Fibroblast of peridontal ligament (primary cell): ENCODE results near the gene UQCRHL.

Source experiments
- DNase-seq: peaks from one replicate; pipeline ENCODE4 v3.0.0-alpha.2; 2010; ENCODE audit errors: extremely low read depth

Gene UQCRHL

DNA sequence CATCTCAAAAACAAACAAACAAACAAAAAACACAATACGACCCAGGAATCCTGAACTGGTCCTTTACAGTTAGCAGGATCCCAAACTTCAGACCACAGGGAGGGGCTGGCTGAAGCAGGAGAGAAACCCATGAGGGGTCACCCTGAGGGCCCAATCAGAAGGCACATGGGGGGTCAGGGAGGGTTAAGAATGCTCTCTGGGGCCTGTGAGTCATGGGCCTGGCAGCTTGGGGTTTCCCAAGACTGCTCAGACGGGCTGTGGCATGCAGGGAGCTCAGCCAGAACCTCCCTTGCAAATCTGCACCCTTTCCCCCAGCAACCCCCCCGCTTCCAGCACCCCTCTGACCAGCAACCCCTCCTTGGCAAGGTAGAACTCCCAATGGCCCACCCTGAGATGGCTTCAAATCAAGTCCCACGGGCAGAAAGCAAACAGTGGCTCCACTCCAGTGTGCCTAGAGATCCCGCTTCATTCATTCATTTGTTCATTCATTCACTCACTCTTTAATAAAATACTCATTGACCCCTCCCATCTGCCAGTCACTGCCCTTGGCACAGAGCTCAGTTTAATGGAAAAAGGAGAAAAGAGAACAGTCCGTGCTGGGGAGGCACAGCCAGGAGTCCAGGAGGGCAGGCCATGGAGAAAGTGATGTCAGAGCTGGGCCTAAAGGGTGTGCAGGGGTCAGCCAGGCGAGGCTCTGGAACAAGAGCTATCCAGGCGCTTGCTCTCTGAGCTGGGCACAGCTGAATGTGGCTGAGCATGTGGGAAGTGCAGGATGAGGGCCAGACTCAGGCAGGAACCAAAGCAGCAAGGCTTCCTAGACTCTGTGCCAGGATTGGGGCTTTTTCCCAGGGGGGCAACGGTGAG, 8.2 kb downstream of the UQCRHL start:
- DNase-seq = peak; percentile 97

DNA sequence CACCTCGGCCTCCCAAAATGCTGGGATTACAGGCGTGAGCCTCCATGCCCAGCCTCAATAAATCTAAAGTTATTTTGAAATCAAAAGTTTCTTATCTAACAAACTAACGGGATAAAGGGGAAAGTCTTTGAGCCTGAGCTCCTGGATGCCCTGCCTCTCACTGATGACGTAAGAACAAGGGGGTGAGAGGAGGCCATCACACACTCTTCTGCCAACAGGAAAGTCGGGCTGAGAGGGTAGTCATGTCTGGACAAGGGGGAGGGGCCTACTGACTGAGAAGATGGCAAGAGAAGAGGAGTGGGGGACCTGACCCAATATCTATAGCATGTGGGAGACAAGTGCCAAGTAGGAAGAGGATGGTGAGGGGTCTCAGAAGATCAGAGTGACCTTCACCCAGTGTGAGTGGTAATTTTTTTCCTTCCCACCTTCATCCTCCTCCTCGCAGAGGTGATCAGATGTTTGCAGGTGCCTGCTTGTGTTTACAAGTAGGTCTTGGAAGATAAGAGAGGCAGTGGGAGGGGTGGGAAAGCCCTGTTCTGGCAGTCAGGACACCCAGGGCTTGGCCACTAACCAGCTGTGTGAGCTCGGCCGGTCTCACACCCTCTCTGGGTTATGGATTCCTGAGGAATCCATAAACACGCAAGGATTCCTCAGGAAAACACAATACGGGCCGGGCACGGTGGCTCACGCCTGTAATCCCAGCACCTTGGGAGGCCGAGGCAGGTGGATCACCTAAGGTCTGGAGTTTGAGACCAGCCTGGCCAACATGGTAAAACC, 9.6 kb downstream of the UQCRHL start:
- no peak for DNase-seq

DNA sequence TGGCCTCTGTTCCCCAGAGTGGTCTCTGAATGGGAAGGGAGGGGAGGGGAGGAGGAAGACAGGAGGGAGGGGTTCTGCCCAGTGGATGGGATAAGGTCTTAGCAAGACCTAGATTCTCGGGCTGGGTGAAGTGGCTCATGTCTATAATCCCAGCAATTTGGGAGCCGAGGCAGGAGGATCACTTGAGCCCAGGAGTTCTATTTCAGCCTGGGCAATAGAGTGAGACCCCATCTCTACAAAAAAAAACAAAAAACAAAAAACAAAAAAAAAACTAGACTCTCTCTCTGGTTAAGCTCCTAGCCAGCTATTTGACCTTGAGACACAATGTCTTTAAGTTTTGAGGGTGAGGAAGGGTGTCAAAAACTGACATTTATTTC, 11.4 kb downstream of the UQCRHL start:
- DNase-seq = no peak

DNA sequence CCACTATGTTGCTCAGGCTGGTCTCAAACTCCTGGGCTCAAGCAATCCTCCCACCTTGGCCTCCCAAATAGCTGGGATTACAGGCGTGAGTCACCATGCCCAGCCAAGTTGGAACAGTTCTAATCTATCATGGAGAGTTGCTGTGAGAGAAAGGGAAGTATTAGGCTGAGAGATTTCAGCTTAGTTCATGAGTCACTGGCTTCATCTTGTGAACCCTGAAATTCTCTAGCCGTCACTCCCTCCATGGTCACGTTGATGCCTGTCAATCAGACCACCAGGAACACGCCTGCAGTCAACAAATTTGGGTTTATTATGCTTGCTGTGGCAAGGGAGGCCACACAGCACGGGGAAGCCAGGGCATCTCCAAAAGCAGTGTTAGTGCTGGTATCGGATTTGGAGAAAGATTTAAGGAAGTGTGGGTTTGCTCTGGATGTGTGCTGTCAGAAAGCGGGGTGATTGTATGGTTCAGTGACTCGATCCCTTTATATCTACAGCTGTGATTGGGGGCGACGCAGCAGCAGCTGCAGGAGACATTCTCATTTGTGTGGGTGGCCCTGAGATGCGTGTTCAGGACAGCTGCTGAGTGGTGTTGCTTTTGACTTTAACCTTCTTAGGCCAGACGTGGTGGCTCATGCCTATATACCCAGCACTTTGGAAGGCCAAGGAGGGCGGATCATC, 18.7 kb downstream of the UQCRHL start:
- DNase-seq = peak; percentile 35

DNA sequence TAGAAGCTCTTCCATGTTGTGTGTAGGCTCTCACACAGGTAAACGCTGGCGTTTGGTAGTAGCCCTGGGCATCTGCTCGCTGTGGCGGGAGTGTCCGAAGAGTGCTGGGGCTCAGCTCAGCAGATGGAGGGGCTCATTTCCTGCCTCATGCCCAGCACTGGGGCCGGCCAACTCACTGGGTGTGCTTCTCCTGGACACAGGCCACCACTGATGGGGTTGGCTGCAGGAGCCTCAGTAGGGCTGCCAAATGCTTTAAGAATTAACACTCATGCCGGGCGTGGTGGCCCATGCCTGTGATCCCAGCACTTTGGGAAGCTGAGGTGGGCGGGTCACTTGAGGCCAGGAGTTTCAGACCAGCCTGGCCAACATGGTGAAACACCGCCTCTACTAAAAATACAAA, 20.9 kb downstream of the UQCRHL start:
- peak; percentile 30 for DNase-seq

DNA sequence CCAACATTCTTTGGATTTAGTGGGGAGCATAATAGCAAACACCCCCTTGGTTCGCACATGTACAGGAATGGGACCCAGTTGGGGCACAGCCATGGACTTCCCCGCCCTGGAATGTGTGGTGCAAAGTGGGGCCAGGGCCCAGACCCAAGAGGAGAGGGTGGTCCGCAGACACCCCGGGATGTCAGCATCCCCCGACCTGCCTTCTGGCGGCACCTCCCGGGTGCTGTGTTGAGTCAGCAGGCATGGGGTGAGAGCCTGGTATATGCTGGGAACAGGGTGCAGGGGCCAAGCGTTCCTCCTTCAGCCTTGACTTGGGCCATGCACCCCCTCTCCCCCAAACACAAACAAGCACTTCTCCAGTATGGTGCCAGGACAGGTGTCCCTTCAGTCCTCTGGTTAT, 21.8 kb downstream of the UQCRHL start:
- no peak for DNase-seq

DNA sequence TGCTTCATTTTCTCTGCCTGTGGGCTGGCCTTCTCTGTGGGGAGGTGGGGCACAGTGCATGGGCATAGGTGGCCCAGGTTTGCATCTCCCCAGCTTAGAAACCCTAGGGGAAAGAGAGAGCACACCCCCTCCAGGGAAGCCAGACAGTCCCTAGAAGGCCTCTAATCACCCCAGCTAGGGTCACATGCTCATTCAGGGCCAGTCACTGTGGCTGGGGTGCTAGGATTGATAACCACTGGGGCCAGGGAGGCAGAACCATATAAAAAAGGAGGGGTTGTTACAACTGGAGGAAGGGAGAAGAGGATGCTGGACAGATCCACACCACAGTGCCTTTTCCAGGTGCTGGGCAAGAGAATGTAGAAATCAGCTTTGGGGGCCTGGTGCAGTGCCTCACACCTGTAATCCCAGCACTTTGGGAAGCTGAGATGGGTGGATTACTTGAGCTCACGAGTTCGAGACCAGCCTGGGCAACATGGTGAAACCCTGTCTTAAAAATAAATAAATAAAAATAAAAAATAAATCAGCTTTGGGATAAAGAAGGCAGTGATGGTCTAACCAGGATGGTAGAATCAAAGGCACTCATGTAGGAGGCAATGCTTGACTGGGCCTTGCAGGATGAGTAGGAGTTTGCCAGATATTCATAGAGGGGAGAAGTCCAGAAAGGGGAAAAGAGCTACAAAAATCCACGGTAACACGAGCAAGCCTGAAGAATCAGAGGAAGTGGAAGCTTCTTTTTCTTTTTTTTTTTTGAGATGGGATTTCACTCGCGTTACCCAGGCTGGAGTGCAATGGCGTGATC, 29.3 kb downstream of the UQCRHL start:
- no peak for DNase-seq

DNA sequence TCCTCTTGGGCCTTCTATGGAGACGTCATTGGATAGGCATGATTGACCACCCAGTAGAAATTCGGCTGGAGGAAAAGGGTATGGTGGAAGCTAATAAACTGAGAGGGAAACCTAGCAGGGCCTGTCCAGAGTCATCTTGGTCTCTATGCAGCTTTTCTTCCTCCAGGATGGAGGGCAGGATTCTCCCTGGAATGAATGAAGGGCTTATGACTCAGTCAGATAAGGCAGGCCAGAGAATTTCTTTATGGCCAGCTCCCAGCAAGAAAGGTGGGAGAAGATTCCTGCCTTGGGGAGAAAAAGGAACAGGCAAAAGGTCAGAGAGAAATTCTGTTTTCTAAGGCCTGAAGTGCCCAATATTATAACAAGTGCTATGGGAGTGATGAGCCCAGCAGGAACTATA, 31.7 kb downstream of the UQCRHL start:
- no peak for DNase-seq

DNA sequence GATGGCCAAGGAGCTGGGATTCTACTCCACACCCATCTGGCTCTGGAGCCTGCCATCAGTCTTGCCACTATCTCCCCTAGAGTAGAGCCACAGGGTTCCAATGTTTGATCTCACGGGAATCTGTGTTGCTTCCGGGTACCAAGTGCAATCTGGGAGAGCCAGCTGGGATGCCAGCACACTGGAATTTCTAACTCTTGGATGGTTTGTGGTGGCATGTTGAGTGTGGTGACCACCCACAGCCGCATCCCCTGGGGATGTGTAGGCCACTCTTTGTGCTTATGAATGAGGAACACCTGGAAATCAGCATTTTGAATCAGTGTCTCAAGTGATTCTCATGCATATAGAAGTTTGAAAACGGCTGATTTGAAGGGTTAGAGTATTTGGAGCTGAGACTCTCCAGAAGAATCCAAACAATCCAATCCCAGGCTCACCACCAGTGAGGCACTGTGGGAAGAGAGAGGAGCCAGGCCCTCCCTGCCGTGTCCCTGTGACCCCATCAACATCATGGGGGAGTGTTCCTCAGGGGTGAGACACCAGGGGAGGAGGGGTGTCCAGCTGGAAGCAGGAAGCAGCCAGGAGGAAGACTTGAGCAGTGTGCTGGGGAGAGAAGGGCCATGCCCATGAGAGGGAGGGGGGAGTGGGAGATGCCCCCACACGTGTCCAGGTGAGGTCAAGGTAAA, 35.5 kb downstream of the UQCRHL start:
- DNase-seq = no peak

DNA sequence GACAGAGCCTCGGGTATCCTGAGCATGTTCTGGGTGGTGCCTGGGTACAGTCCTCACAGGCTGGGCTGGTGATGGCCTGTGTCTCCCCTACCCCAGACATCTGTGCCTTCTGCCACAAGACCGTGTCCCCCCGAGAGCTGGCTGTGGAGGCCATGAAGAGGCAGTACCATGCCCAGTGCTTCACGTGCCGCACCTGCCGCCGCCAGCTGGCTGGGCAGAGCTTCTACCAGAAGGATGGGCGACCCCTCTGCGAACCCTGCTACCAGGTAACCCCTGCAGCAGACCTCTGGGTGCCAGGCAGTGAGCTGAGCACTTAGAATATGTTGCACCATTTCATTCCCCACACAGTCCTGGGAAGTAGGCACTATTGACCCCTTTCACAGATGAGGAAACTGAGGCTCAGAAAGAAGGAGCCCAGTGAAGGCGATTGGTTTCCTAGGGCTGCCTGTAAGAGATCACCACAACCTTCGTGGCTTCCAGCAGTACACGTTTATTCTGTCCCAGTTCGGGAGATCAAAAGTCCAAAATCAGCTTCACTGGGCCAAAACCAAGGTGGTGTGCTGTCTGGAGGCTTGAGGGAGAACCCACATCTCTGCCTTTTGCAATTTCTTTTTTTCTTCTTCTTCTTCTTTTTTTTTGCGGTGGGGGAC, 37.0 kb downstream of the UQCRHL start:
- DNase-seq = no peak

DNA sequence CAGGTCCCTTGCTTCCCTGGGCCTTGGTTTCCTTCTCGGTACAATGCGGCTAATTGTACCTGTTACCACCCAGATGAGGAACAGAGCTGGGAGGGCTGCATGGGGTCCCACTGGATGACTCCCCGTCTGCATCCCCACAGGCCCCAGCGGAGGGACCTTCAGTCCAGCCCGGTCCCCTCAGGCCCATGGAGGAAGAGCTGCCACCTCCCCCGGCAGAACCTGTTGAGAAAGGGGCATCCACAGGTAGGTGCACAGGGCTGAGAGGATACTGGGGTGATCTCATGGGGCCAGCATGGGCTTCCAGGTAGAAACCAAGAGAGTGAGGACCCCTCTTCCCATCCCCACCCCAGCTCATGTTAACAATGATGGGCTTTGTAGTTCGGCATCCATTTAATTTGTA, 39.1 kb downstream of the UQCRHL start:
- no peak for DNase-seq

DNA sequence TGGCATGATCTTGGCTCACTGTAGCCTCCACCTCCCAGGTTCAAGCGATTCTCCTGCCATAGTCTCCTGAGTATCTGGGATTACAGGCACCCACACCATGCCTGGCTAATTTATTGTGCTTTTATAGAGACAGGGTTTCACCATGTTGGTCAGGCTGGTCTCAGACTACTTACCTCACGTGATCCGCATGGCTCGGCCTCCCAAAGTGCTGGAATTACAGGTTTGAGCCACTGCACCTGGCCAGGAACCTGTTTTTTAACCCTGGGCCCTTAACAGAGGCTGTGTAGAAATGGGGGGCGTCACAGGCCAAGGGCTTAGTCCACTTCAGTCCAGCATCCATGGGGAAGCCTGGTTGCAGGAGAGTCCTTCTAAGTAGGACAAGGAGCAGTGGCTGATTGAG, 39.5 kb downstream of the UQCRHL start:
- no peak for DNase-seq

DNA sequence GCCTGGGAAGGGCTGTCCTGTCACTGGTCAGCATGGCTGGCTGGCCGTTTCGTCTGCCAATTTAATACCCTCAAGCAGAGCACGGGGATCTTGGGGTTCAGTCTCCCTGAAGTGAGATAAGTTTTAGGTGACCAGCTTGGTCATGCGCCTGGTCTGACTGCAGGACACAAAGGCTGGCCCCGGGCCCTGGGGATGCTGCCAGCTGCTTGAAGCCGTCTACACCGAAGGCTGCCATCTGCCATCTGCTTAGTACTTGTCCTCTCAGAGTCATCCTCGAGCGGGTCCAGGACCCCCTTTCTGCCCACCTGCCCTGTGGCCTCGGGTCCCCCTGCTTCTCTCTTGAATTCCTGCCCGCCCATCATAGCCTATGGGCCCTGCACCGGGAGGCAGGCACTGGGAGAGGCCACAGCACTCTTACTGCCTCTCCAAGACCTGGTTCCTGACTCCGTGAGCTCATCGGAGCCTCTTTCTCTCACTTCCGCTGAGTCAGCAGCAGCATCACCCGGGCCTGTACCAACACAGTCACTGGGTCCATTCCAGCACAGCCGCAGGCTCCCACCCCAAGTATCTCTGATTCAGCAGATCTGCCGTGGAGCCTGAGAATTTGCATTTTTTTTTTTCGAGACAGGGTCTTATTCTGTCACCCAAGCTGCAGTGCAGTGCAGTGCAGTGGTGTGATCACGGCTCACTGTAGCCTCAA, 41.8 kb downstream of the UQCRHL start:
- DNase-seq = peak; percentile 59

DNA sequence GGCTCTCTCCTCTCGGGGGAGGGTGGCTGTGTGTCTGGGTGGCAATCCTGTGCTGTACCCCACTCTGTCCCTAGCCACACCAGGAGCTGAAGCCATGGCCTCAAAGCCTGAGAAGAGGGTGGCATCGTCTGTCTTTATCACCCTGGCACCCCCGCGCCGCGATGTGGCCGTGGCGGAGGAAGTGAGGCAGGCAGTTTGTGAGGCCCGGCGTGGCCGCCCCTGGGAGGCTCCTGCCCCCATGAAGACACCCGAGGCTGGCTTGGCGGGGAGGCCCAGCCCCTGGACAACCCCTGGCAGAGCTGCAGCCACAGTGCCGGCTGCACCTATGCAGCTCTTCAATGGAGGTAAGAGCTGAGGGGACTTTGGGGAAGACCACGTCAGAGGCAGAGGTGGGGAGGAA, 42.6 kb downstream of the UQCRHL start:
- no peak for DNase-seq

DNA sequence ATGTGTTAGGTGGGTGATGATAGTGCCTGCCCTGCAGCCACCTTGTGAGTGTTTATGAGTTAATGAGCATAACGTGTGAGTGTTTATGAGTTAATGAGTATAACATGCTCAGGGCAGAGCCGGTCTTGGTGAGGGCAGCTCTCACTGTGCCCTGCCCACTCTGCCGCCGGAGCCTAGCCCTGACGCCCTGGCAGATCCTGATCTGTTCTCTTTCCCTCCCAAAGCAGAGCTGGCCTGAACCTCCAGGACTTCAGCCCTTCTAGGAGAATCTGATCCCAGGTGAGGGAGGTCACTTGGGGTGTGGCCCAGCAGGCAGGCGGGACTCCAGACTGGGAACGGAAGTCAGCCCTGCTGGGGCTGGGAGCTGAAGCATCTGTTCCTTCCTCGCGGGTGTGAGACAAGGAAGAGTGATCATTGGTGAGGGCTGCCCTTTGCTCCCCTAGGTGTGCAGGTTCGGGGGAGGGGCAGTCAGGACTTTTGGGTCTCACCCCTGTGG, 43.1 kb downstream of the UQCRHL start:
- no peak for DNase-seq

DNA sequence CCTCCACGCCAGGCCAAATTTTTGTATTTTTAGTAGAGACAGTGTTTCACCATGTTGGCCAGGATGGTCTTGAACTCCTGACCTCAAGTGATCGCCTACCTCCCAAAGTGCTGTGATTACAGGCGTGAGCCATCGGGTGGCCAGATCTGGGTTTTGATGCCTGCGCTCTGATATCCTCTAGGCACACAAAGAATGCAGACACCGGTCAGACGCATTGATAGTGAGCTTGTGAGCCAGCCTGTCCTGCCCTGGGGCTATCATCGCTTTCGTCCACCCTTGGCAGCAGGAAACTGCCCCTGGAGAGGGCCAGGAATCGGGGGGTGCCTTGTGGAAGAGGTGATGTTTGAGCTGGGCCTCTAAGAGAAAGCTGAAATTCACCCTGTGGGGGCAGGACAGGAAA, 44.9 kb downstream of the UQCRHL start:
- DNase-seq = no peak

DNA sequence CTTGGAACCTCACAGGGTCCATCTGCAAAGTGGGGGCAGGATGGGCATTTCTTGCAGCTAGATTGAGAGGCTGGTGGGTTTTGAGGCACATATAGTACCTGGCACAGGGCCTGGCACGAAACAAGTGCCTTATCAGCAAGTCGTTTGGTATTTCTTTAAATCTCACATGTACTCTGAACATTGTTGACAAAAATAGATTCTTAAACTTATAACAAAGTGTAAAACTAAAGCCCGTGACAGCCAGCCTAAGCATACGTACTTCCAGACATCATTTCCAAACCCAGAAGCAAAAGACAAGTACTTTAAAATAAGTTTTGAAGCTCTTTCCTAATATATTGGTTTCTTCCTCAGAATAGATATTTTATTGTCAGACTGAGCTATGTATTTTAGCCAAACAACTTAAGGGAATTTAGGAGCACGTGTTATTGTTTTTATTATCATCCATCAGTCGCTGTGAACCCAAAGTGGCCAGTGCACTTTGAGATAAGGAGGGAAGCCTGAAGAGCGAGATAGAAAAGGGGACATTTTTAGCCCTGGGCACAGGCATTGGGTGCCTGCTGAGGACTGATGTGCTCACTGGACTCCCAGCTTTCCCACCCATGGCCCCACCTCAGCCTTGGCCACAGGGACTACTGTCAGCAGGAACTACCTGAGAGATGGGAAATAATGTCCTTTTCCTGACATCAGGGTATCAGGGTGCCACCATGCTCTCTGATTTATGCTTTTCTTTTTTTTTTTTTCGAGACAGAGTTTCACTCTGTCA, 45.9 kb downstream of the UQCRHL start:
- no peak for DNase-seq

DNA sequence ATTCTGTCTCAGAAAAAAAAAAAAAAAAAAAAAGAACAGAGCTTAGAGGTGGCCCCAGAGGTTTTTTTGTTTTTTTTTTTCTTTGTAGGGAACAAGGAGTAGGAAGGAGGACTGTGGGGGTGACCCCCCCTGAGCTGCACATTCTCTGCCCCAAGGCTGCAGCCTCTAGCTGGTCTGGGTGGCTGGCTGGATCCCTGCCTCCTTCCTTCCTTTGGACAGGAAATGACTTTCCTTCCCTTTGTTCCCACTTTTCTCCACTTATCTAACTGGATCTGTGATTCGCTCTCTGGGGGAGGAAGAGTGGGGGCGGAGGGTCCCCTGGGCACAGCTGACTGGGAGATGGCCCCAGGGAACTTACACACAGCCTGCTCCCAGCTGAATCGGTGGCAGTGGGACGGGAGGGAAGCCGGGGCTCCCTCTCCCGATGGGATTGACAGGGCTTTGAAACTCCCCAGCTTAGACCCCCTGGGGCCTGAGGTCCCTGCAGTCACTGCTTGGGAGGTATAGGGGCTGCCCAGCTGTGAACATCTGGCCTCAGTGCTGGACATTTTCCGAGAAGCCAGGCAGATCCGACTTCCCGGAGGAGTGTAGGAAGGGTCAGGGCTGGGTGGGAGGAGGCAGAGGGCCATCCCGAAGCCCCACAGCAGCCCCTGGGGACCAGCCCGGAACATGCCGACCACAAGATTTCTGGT, 46.8 kb downstream of the UQCRHL start:
- peak; percentile 34 for DNase-seq
